GOT3 (cell line): ENCODE data around the gene CCDC74A.
"Not testable (repeated sequence)": the region's sequence is repeated elsewhere in the genome, so short reads cannot be mapped to it uniquely, and the experiment has no call there.

Source experiments
- DNase-seq: peaks from one replicate; lab custom pipeline; 2025; ENCODE audit warnings: mixed read lengths; lab: John Stamatoyannopoulos, UW

The CCDC74A gene

GRCh38 chr2:131503587-131503986 is 24.1 kb upstream of the CCDC74A start:
- not testable (repeated sequence) for DNase-seq

GRCh38 chr2:131504082-131504750 is 23.5 kb upstream of the CCDC74A start:
- DNase-seq = not testable (repeated sequence)

DNA sequence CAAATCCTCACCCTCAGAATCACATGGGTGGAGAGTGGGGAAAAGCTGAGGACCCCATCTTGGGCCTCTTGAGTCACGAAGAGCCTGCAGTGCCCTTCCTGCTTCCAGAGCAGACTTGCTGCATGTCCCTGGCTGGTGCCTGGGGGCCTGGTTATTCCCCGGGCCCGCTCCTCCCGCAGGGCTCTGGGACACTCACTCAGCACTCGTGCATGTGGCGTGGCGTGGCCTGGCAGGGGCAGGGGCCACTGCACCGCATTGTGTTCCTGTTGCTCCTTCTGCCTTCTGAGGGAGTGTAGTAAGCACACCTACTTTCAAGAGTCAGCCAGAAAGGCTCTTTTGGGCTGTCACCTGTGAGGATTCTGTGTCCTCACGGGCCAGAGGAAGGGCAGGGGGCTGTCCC is 18.1 kb upstream of the CCDC74A start:
- DNase-seq = no peak

DNA sequence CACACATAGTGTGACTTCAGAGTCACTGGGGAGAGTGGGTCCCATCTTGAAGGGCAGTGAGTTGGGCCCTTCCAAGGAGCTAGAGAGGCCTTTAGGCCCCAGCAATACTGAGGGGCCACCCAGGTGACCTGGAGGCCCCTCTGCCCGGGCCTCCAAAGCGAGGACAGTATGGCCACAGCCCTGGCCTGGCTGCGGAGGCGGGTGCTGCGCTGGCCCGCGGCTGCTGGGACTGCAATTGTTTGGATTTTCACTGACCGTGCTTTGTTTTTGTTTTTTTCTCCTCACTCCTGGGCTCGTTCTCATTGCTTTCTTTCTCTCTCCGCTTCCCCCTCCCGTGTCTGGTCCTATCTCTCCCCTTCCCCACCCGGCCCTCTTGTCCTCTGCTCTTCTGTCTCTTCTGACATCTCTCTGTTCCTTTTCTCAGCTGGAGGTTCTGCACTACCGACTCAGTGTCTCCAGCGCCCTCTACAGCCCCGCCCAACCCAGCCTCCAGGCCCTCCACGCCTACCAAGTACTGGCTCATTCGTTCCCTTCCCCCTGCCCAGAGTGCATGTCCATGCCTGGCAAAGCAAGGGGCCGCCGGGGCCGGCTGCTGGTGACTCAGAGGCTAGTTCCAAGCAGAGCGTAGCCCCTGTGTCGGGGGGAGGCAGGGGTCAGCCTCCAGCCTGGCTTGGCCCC is 16.3 kb upstream of the CCDC74A start:
- DNase-seq = not testable (repeated sequence)

DNA sequence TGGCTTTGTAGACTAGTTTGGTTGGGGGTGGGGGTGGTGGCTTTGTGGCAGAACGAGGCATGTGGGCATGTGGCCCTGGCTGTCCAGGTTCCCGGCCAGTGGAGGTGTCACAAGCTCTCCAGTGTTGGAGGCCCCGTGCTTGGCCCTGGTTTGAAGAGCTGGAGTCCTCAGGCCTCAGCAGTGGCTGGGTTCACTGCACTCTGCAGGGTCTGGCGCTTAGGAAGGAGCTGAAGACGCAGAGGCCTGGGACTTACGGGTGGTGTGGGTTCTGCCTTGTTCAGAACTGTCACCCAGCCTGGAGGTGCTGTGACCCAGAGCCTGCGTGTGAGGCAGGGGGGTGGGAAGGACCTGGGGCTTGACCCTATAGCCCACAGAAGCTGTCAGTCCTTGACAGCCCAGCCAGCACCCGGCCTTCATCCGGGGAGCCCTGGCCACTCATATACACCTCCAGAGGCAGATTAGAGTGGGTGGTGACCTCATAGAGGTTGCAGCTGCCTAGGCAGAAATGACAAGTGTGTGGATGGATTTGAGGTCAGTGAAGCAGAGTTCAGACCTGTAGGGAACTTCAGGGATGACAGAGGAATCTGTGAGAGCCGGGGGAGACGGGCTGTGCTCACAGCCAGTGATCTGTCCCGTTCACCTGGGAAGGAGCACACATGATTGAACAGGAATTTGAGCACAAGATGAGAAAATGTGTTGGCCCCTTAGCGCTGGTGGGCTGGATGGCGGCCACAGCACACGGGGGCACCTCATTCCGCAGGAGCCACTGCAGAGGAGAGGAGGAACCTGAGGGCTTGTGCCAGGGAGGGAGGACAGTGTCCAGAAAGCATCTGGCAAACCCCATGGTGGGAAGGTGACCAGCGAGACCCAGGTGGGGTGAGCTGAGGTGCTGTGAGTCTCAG is 15.5 kb upstream of the CCDC74A start:
- not testable (repeated sequence) for DNase-seq

GRCh38 chr2:131514408-131515166 is 13.1 kb upstream of the CCDC74A start:
- DNase-seq = not testable (repeated sequence)

DNA sequence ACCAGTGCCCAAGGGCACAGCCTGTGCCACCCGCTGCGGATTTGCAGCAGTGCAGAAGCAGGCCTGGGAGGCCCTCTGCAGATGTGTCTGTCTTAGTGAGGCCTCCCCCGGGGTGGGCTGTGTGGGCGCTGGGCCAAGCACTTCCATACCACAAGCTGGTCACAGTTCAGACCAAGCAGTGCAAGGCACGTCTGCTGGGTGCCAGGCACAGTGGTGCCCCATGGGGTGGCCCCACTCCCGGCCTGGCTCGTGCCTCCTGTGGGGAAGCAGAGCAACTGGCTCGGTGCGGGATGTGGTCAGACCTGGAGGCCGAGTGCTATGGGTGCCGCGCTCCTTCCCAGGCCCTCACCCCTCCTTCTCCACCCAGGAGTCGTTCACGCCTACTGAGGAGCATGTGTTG is 12.5 kb upstream of the CCDC74A start:
- not testable (repeated sequence) for DNase-seq

- no peak for DNase-seq
Measured at GRCh38 chr2:131516011-131516410, 11.7 kb upstream of the CCDC74A start.

GRCh38 chr2:131516621-131517020 is 11.1 kb upstream of the CCDC74A start:
- not testable (repeated sequence) for DNase-seq

GRCh38 chr2:131517106-131517831 is 10.4 kb upstream of the CCDC74A start:
- DNase-seq = no peak

- DNase-seq = not testable (repeated sequence)
Measured at GRCh38 chr2:131517856-131518255, 9.8 kb upstream of the CCDC74A start.

- not testable (repeated sequence) for DNase-seq
Measured at GRCh38 chr2:131518531-131518930, 9.2 kb upstream of the CCDC74A start.

- no peak for DNase-seq
Measured at GRCh38 chr2:131519466-131519865, 8.2 kb upstream of the CCDC74A start.

- not testable (repeated sequence) for DNase-seq
Measured at GRCh38 chr2:131519871-131520470, 7.7 kb upstream of the CCDC74A start.

GRCh38 chr2:131520526-131520925 is 7.2 kb upstream of the CCDC74A start:
- DNase-seq = no peak

- not testable (repeated sequence) for DNase-seq
Measured at GRCh38 chr2:131521524-131521923, 6.2 kb upstream of the CCDC74A start.

- DNase-seq = no peak
Measured at GRCh38 chr2:131521961-131522781, 5.5 kb upstream of the CCDC74A start.

GRCh38 chr2:131525256-131525655 is 2.4 kb upstream of the CCDC74A start:
- DNase-seq = not testable (repeated sequence)

GRCh38 chr2:131528981-131529863 is 1.5 kb downstream of the CCDC74A start:
- not testable (repeated sequence) for DNase-seq
